AG09309 (cell line): ENCODE results near the gene IGFBP2.

Experiments
- DNase-seq: peaks from one replicate; pipeline ENCODE4 v3.0.0-alpha.2; 2010; ENCODE audit warnings: low read depth
- H3K4me3 ChIP-seq: 2 replicates; pipeline ENCODE4 v1.5.1; 2011; ENCODE audit warnings: mild to moderate bottlenecking, low read depth, low read length, moderate library complexity; ENCODE audit not compliant: control insufficient read depth
- CTCF ChIP-seq: IDR thresholded peaks from 2 replicates; pipeline ENCODE4 v1.5.1; 2011; ENCODE audit warnings: mild to moderate bottlenecking, low read depth, low read length, inconsistent platforms; ENCODE audit not compliant: insufficient read depth, control insufficient read depth; ENCODE audit errors: missing control alignments

The IGFBP2 gene

GRCh38 chr2:216665242-216665641 lies 32.0 kb downstream of the IGFBP2 start:
- no peak for TF ChIP-seq CTCF
- no peak for DNase-seq
- H3K4me3 ChIP-seq: no peak overlapping the region

GRCh38 chr2:216665717-216666116 lies 32.5 kb downstream of the IGFBP2 start:
- DNase-seq: no peak
- TF ChIP-seq CTCF: no peak
- H3K4me3 ChIP-seq: no peak overlapping the region

- no peak for DNase-seq
- TF ChIP-seq CTCF: peak; percentile 98
- no peak overlapping the region for H3K4me3 ChIP-seq
Observed at GRCh38 chr2:216666461-216667233, 33.4 kb downstream of the IGFBP2 start.

- no peak for DNase-seq
- H3K4me3 ChIP-seq: no peak overlapping the region
- TF ChIP-seq CTCF: no peak
Observed at GRCh38 chr2:216670266-216671080, 37.3 kb downstream of the IGFBP2 start.

- DNase-seq: no peak
Observed at GRCh38 chr2:216671081-216671411, 37.8 kb downstream of the IGFBP2 start.

GRCh38 chr2:216671791-216672343 lies 38.6 kb downstream of the IGFBP2 start:
- no peak for DNase-seq
- H3K4me3 ChIP-seq: no peak overlapping the region
- no peak for TF ChIP-seq CTCF

More at GRCh38 chr2:216671081-216671411, 37.8 kb downstream of the IGFBP2 start:
- no peak for TF ChIP-seq CTCF
- H3K4me3 ChIP-seq: no peak overlapping the region
